HG02840 (cell line): ENCODE measurements around the gene ZNHIT1.

Experiments used
- ATAC-seq: cut with Tn5 transposase; IDR thresholded peaks from one replicate; pipeline ENCODE4 v1.9.1; 2021; ENCODE audit warnings: mild to moderate bottlenecking, moderate library complexity, moderate number of reproducible peaks; ENCODE audit not compliant: unreplicated experiment, low FRiP score

ZNHIT1 gene

GRCh38 chr7:101271021-101271420 is 53.1 kb downstream of the ZNHIT1 start:
- no peak for ATAC-seq

GRCh38 chr7:101273206-101273605 is 55.2 kb downstream of the ZNHIT1 start:
- no peak for ATAC-seq
